Measurements from ENCODE around the gene PMIS2.

PMIS2 gene

GRCh38 chr19:35555301-35556005 is 30.5 kb upstream of the PMIS2 start:
- intact Hi-C loops (cut with DNase I): no loop called here
- DNase-seq: peak in 2 of 10 donors; percentile 62 to 70

GRCh38 chr19:35556025-35556590 is 29.9 kb upstream of the PMIS2 start:
- peak in 2 of 10 donors; percentile 32 to 55 for DNase-seq
- intact Hi-C loops (cut with DNase I): no loop called here

GRCh38 chr19:35556846-35557538 is 29.0 kb upstream of the PMIS2 start:
- peak in 2 of 10 donors; percentile 46 to 58 for DNase-seq
- intact Hi-C loops (cut with DNase I): no loop called here

- DNase-seq: peak in 7 of 10 donors; percentile 27 to 91 (median 43)
- intact Hi-C loops (cut with DNase I): no loop called here
These were observed 28.2 kb upstream of the PMIS2 start for GRCh38 chr19:35557539-35558399.

GRCh38 chr19:35558400-35559280 is 27.3 kb upstream of the PMIS2 start:
- peak in 1 of 10 donors; percentile 76 for DNase-seq
- intact Hi-C loops (cut with DNase I): no loop called here

- intact Hi-C loops (cut with DNase I): no loop called here
- peak in 1 of 10 donors; percentile 52 for DNase-seq
These were observed 26.7 kb upstream of the PMIS2 start for GRCh38 chr19:35559281-35559659.

- intact Hi-C loops (cut with DNase I): no loop called here
- peak in 1 of 10 donors; percentile 79 for DNase-seq
These were observed 26.2 kb upstream of the PMIS2 start for GRCh38 chr19:35559781-35560180.

- DNase-seq: peak in 1 of 10 donors; percentile 80
- intact Hi-C loops (cut with DNase I): no loop called here
These were observed 25.7 kb upstream of the PMIS2 start for GRCh38 chr19:35560271-35560670.

- intact Hi-C loops (cut with DNase I): no loop called here
- DNase-seq: peak in 1 of 10 donors; percentile 46
These were observed 25.3 kb upstream of the PMIS2 start for GRCh38 chr19:35560677-35561076.

GRCh38 chr19:35561436-35561835 is 24.5 kb upstream of the PMIS2 start:
- intact Hi-C loops (cut with DNase I): no loop called here

GRCh38 chr19:35562336-35562735 is 23.6 kb upstream of the PMIS2 start:
- intact Hi-C loops (cut with DNase I): no loop called here
- peak in 1 of 10 donors; percentile 69 for DNase-seq

More at GRCh38 chr19:35561436-35561835, 24.5 kb upstream of the PMIS2 start:
- DNase-seq: peak in 1 of 10 donors; percentile 36

GRCh38 chr19:35562776-35563175 is 23.2 kb upstream of the PMIS2 start:
- intact Hi-C loops (cut with DNase I): no loop called here
- no peak for DNase-seq

- peak in 3 of 10 donors; percentile 57 to 73 (median 58) for DNase-seq
- intact Hi-C loops (cut with DNase I): no loop called here
These were observed 22.7 kb upstream of the PMIS2 start, which contains the start of gene ATP4A for GRCh38 chr19:35563207-35563829. Gene ATP4A (minus strand): TSS chr19:35563658. CDS start chr19:35563629, 29 bp downstream.

- intact Hi-C loops (cut with DNase I): no loop called here
- DNase-seq: peak in 1 of 10 donors; percentile 57
These were observed 20.7 kb upstream of the PMIS2 start for GRCh38 chr19:35565016-35565856.

GRCh38 chr19:35566738-35567137 is 19.2 kb upstream of the PMIS2 start:
- intact Hi-C loops (cut with DNase I): no loop called here

GRCh38 chr19:35569281-35569781 is 16.6 kb upstream of the PMIS2 start:
- DNase-seq: peak in 2 of 10 donors; percentile 31 to 39
- intact Hi-C loops (cut with DNase I): no loop called here

More at GRCh38 chr19:35566738-35567137, 19.2 kb upstream of the PMIS2 start:
- no peak for DNase-seq

- DNase-seq: peak in 1 of 10 donors; percentile 33
- intact Hi-C loops (cut with DNase I): no loop called here
These were observed 14.5 kb upstream of the PMIS2 start for GRCh38 chr19:35571406-35571965.

All from posterior cingulate gyrus (tissue), 11 donors.